Heart left ventricle (tissue), 16 donors: ENCODE data around the gene ACOXL. TPM values are rescaled to one million over a fixed set of nuclear protein-coding genes. Genes with fewer than 3 reads are reported as not detected.

ENCODE experiments used
- ATAC-seq, 4 donors: fragments of 200-7000 bp; cut with Tn5 transposase; one replicate each; pipeline ENCODE4 v1.9.1; 2020 to 2022; ENCODE audit warnings: moderate library complexity in 4 of 4, mild to moderate bottlenecking in 3 of 4, moderate number of reproducible peaks in 1 of 4
- DNase-seq, 5 donors: peaks; one replicate each; pipeline ENCODE4 v3.0.0-alpha.2; 2020
- H3K27ac ChIP-seq, 12 donors: fragments of 200-600 bp; sonication (generic) in 4 of 12; one replicate each; pipeline versions ENCODE4 v1.5.0 to v1.8.0; 2016 to 2022; ENCODE audit warnings: mild to moderate bottlenecking in 2 of 12
- H3K27me3 ChIP-seq, 9 donors: fragments of 200-600 bp; sonication (generic) in 2 of 9; one replicate each; pipeline versions ENCODE4 v1.5.1 to v1.8.0; 2016 to 2022; ENCODE audit warnings: mild to moderate bottlenecking in 3 of 9
- H3K36me3 ChIP-seq, 9 donors: fragments of 200-600 bp; sonication (generic) in 2 of 9; one replicate each; pipeline versions ENCODE4 v1.5.0 to v1.8.0; 2018 to 2022; ENCODE audit warnings: mild to moderate bottlenecking in 2 of 9
- H3K4me1 ChIP-seq, 12 donors: fragments of 200-600 bp; sonication (generic) in 4 of 12; one replicate each; pipeline versions ENCODE4 v1.5.0 to v1.8.0; 2016 to 2022; ENCODE audit warnings: mild to moderate bottlenecking in 3 of 12
- H3K4me3 ChIP-seq, 12 donors: fragments of 200-600 bp; sonication (generic) in 4 of 12; one replicate each; pipeline versions ENCODE4 v1.5.0 to v1.8.0; 2017 to 2022; ENCODE audit warnings: mild to moderate bottlenecking in 9 of 12, moderate library complexity in 4 of 12
- H3K9me3 ChIP-seq, 12 donors: fragments of 200-600 bp; sonication (generic) in 4 of 12; one replicate each; pipeline versions ENCODE4 v1.5.0 to v1.8.0; 2016 to 2022; ENCODE audit warnings: mild to moderate bottlenecking in 1 of 12
- POLR2A ChIP-seq, 2 donors: fragments of 450-650 bp; IDR thresholded peaks; one replicate each; pipeline ENCODE4 v1.6.1; 2017; ENCODE audit warnings: antibody characterized with exemption in 2 of 2, mild to moderate bottlenecking in 2 of 2, moderate library complexity in 2 of 2
- WGBS, 4 donors: extraction: QIAGEN DNeasy Blood & Tissue Kit in 2 of 4; methylation state at CpG; one replicate each; pipeline versions ENCODE4 v1.1.5 to v1.1.7; 2013 to 2018; 5-methylcytosine and 5-hydroxymethylcytosine counted together
- intact Hi-C, 10 donors: fragments of 100-400 bp; cut with DNase I; formaldehyde crosslinking; loops; one replicate each; pipeline versions ENCODE4 v1.11.1 to v1.14.2; 2022
- polyA plus RNA-seq, 2 donors: library from polyadenylated mRNA; stranded (reverse); fragments of 200-250 nt; gene quantifications; one replicate each; pipeline ENCODE4 v1.2.3, GENCODE V29; 2013
- total RNA-seq, 9 donors: library from RNA; depleted of rRNA in 2 of 9; stranded (reverse); fragments of >200 nt in 2 of 9; fragmentation: NEBNext Ultra II Directional in 3 of 9; extraction: Animal tissue kit (Norgen Biotek cat#: 25700) in 3 of 9; gene quantifications; one replicate each; pipeline versions ENCODE4 v1.1.0 to v1.2.4, GENCODE V29; 2016 to 2023
- TF ChIP-seq, protein P1 (sequence below), 12 donors: fragments of 200-600 bp; sonication (generic) in 4 of 12; IDR thresholded peaks; one replicate each; pipeline versions ENCODE4 v1.5.0 to v1.8.0; 2018 to 2022; ENCODE audit warnings: antibody characterized with exemption in 12 of 12, mild to moderate bottlenecking in 5 of 12
- donor health status: ischemic (EF 13 %, LVEDD 7.1; RV severe dilation, severe dysfunction).
- donor health status: healthy with polysubstance abuse.
- donor health status: DM: no; HTN: yes; CAD: no.
- donor health status: DM: no; HTN: no; CAD: no.
- donor health status: ischemic (EF 25% LVEDD 6.9; RV normal size, moderate dysfunction).
- donor health status: ischemic (EF 25% LVEDD 5.7; RV mildly dilated, moderate dysfunction).
- donor health status: healthy.
- donor health status: DM: yes; HTN: yes; CAD: no.
- donor health status: ischemic (EF 35%, LVEDD 5.7; RV mildly dilated, moderate dysfunction).
- donor health status: nonischemic (EF 11% LVEDD 7.7; RV severe dilation, severe dysfunction).
- donor health status: DM: yes; HTN: yes; CAD: no.
- donor health status: PGD.
- donor health status: ischemic (EF 29% LVEDD 5.4; RV normal size, mild dysfunction).
- donor health status: nonischemic (EF 23%, LVEDD 6.1; RV moderate dilation, normal function).

The ACOXL gene
- total and polyA plus RNA-seq, 11 donors = 0.25 TPM; not detected in 10

DNA sequence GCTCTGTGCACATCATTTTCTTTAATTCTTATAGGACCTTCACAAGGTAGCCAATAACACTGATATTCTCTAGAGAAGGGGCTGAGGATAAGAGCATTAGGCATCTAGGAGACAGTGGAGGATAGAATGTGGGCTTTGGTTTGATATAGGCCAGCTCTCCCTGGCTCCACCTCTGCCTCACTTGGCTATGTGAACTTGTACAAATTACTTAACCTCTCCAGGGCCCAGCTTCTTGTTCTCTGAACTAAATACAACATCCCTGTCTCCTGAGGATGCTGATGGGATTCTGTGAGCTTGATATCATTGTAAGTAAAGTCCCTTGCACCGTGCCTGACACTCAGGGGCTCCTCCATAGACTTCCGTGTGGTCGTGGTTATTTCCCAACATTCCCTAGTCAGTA, 87.3 kb downstream of the ACOXL start:
- no peaks in the 10 kb centered on the region for H3K4me1 ChIP-seq
- intact Hi-C loops = loop anchor here in 6 of 10 donors (10.0 kb wide), 3 partner anchors 295 to 885 kb away; no protein-coding TSS in a partner anchor
- H3K27ac ChIP-seq = no peak overlapping the region
- H3K36me3 ChIP-seq = no peaks in the 10 kb centered on the region
- peaks cover 0 to 18% (median 3%) of the 10 kb centered on the region in 12 donors for H3K9me3 ChIP-seq
- H3K27me3 ChIP-seq = peaks cover 0 to 5% (median 0%) of the 10 kb centered on the region in 9 donors
- TF ChIP-seq, protein P1, sequence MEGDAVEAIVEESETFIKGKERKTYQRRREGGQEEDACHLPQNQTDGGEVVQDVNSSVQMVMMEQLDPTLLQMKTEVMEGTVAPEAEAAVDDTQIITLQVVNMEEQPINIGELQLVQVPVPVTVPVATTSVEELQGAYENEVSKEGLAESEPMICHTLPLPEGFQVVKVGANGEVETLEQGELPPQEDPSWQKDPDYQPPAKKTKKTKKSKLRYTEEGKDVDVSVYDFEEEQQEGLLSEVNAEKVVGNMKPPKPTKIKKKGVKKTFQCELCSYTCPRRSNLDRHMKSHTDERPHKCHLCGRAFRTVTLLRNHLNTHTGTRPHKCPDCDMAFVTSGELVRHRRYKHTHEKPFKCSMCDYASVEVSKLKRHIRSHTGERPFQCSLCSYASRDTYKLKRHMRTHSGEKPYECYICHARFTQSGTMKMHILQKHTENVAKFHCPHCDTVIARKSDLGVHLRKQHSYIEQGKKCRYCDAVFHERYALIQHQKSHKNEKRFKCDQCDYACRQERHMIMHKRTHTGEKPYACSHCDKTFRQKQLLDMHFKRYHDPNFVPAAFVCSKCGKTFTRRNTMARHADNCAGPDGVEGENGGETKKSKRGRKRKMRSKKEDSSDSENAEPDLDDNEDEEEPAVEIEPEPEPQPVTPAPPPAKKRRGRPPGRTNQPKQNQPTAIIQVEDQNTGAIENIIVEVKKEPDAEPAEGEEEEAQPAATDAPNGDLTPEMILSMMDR (IDR thresholded peaks at IDR 0.05) = no peak
- TF ChIP-seq POLR2A (IDR thresholded peaks at IDR 0.05) = no peak
- DNase-seq = no peak
- 80 to 89% (median 83%) methylated on average over 3 of the region's 3 CpGs for WGBS, 4 donors
- no peak for ATAC-seq
- no peak overlapping the region for H3K4me3 ChIP-seq

DNA sequence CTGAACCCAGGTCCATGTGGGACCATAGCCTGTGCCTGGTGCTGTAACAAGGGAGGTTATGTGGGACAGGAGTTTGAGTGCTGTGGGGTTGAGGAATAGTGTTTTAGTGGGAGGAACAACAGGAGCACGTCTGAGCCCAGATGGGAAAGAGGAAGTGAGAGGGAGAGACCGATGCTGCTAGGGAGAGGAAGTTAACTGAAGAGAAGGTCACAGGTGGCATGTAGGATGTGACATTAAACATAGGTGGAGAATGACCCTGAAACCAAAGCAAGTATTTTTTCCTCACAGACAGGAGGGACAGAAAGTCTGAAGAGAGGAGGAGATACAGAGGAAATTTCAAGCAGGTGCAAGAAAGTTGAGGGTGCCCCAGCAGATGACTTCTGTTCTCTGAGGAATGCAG, 87.8 kb downstream of the ACOXL start:
- no peak overlapping the region for H3K4me3 ChIP-seq
- H3K27me3 ChIP-seq = peaks cover 0 to 5% (median 0%) of the 10 kb centered on the region in 9 donors
- peaks cover 0 to 22% (median 3%) of the 10 kb centered on the region in 12 donors for H3K9me3 ChIP-seq
- ATAC-seq (no peak), DNase-seq (no peak)
- H3K27ac ChIP-seq = no peak overlapping the region
- WGBS, 4 donors = 48 to 63% (median 57%) methylated on average over 2 of the region's 2 CpGs
- no peaks in the 10 kb centered on the region for H3K36me3 ChIP-seq
- intact Hi-C loops = no loop called here
- no peak for TF ChIP-seq POLR2A (IDR thresholded peaks at IDR 0.05)
- H3K4me1 ChIP-seq = no peaks in the 10 kb centered on the region

- no peaks in the 10 kb centered on the region for H3K4me1 ChIP-seq
- peaks cover 0 to 6% (median 0%) of the 10 kb centered on the region in 9 donors for H3K27me3 ChIP-seq
- 92 to 97% (median 92%) methylated on average over 3 of the region's 3 CpGs for WGBS, 4 donors
- intact Hi-C loops = no loop called here
- ATAC-seq (no peak), DNase-seq (no peak)
- TF ChIP-seq POLR2A (IDR thresholded peaks at IDR 0.05) = no peak
- TF ChIP-seq, protein P1 (IDR thresholded peaks at IDR 0.05) = no peak
- peaks cover 0 to 23% (median 3%) of the 10 kb centered on the region in 12 donors for H3K9me3 ChIP-seq
- H3K27ac ChIP-seq = no peak overlapping the region
- H3K36me3 ChIP-seq = no peaks in the 10 kb centered on the region
- H3K4me3 ChIP-seq = no peak overlapping the region
Observed at GRCh38 chr2:110823165-110823564, 90.8 kb downstream of the ACOXL start.

- Histone ChIP-seq H3K9me3 (peaks cover 0 to 23% (median 3%) of the 10 kb centered on the region in 12 donors), H3K4me1 (no peaks in the 10 kb centered on the region), H3K4me3 (no peak overlapping the region), H3K27ac (no peak overlapping the region), H3K27me3 (peaks cover 0 to 27% (median 0%) of the 10 kb centered on the region in 9 donors), H3K36me3 (no peaks in the 10 kb centered on the region)
- no peak for DNase-seq
- intact Hi-C loops = no loop called here
- TF ChIP-seq POLR2A (IDR thresholded peaks at IDR 0.05) = no peak
- TF ChIP-seq, protein P1 (IDR thresholded peaks at IDR 0.05) = no peak
- no peak for ATAC-seq
Observed at GRCh38 chr2:110827511-110827910, 95.1 kb downstream of the ACOXL start.

DNA sequence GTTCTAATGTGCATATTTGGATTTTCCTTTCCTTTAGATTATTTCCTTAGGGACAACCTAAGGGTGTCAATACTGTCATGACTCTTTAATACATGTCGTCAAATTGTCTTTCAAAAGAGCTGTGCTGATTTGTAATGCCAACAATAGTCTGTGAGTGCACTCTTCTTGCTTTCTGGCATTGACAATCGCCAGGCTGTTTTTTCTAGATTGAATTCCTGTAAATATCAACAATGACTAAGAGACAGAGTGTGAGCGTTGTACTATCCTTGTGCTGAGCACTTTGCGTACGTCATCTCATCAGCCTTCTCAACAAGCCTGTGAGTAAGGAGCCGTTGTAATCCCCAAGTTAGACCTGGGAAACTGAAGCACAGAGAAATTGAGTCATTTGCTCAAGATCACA, 96.0 kb downstream of the ACOXL start:
- peaks cover 0 to 27% (median 0%) of the 10 kb centered on the region in 9 donors for H3K27me3 ChIP-seq
- peaks cover 0 to 20% (median 1%) of the 10 kb centered on the region in 12 donors for H3K9me3 ChIP-seq
- intact Hi-C loops = no loop called here
- H3K4me1 ChIP-seq = no peaks in the 10 kb centered on the region
- no peak for TF ChIP-seq POLR2A (IDR thresholded peaks at IDR 0.05)
- TF ChIP-seq, protein P1 (IDR thresholded peaks at IDR 0.05) = no peak
- DNase-seq (no peak), ATAC-seq (no peak)
- 64 to 88% (median 73%) methylated on average over 6 of the region's 6 CpGs for WGBS, 4 donors
- no peak overlapping the region for H3K27ac ChIP-seq
- H3K36me3 ChIP-seq = no peaks in the 10 kb centered on the region
- H3K4me3 ChIP-seq = no peak overlapping the region
